Choroid plexus epithelial cell (primary cell): ENCODE results near the gene DPCD.

ENCODE experiments used
- DNase-seq: peaks from one replicate; pipeline ENCODE4 v3.0.0-alpha.2; 2010; ENCODE audit warnings: low read depth
- H3K4me3 ChIP-seq: 2 replicates; pipeline ENCODE4 v1.5.1; 2011; ENCODE audit warnings: low read depth, mild to moderate bottlenecking, control low read depth, low read length, moderate library complexity
- TF ChIP-seq, protein P1 (sequence below): conservative IDR thresholded peaks from 2 replicates; pipeline ENCODE4 v1.5.1; 2011; ENCODE audit warnings: low read depth, mild to moderate bottlenecking, control low read depth, inconsistent platforms, low read length, moderate library complexity

Gene DPCD

DNA sequence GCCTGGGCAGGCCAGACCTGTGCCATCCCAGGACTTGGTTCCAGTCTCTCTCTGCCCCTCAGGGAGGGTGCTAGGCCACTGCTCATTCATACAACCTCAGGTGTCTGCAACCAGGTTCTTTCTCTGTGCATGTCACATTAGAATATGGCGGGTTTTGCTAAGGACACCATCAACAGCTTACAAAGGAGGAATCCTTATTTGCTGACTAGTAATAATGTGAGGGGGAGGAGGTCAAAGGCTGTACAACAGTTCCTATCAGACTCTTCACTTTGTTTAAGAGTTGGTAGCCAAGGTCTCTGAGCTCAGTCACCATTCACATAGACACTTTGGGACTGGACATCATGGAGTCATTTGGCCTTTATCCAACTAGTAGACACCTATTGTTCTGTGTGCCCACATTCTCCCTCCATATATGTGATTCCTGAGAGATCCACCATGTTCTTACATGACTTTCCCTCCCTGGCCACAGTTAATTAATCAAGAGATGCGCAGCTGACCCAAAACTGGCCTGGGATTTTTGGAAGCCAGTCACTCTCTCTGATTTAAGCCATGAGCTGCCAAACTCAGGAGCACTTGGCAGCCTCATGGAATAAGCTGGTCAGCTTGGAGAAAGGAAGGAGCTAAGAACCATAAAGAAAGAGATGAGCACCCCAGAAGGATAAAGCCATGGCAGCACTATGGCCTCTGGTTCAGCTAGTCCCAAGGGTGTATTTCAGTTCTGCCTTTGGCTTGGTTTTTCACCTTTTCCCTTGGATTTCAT lies 51.2 kb downstream of the DPCD start:
- DNase-seq, result no peak
- TF ChIP-seq, protein P1, sequence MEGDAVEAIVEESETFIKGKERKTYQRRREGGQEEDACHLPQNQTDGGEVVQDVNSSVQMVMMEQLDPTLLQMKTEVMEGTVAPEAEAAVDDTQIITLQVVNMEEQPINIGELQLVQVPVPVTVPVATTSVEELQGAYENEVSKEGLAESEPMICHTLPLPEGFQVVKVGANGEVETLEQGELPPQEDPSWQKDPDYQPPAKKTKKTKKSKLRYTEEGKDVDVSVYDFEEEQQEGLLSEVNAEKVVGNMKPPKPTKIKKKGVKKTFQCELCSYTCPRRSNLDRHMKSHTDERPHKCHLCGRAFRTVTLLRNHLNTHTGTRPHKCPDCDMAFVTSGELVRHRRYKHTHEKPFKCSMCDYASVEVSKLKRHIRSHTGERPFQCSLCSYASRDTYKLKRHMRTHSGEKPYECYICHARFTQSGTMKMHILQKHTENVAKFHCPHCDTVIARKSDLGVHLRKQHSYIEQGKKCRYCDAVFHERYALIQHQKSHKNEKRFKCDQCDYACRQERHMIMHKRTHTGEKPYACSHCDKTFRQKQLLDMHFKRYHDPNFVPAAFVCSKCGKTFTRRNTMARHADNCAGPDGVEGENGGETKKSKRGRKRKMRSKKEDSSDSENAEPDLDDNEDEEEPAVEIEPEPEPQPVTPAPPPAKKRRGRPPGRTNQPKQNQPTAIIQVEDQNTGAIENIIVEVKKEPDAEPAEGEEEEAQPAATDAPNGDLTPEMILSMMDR, result no peak
- H3K4me3 ChIP-seq, result no peak overlapping the region

DNA sequence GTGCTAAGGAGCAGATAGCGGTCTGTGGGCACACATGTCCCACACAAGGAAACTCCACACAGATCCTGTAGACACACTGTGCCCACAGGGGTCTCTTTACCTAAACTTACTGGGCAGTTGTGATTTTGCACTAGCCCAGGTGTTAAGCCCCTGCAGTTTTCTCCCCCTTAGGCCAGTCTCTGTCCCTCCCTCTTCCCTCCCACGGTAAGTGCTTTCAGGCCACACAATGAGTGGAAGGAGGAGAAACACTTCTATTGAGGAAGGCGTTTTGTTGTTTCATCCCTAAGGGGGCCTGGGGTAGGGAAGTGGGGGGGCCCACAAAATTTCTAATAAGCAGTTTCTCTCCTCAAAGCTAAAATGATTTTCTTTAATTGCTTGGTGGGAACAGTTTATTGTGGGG lies 55.4 kb downstream of the DPCD start:
- DNase-seq, result no peak
- TF ChIP-seq, protein P1, result no peak
- no peak overlapping the region for H3K4me3 ChIP-seq

DNA sequence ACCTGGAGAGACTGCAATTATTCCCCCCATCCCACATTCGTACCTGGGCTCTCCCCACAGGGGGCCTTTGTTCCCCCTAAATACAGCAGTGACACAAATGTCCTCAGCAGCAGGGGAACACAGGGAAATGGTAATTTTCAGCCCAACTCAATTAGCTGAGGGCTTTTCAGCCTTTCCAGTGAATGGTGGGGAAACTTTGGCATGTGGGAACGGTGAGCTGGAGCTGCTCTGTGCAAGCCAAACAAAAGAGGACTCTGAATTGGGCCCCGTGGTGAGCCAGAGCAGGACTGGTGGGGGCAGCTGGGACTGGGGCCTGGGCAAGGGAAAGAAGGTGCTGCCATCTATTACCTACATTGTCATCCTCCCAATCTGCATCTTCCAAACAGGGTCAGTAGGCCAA lies 55.9 kb downstream of the DPCD start:
- no peak overlapping the region for H3K4me3 ChIP-seq
- TF ChIP-seq, protein P1, result no peak
- no peak for DNase-seq

DNA sequence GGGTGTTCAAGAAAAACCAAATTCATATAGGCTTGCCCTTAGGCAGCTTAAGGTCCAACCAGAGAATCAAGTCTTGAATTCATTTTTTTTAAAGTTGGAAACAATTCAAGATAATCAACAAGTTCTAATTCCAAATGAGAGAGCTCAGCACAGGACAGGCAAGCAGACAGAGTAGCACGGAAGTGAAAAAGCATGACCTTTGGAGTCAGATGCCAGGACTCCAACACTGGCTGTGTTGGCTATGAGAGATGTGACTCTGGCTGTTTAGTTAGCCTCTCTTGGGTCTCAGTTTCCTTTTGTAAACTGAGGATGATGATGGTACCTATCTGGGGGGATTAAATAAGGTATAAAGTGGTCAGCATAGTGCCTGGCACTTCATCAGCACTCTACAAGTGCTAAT lies 57.5 kb downstream of the DPCD start:
- no peak for DNase-seq
- TF ChIP-seq, protein P1, result no peak
- H3K4me3 ChIP-seq, result no peak overlapping the region

DNA sequence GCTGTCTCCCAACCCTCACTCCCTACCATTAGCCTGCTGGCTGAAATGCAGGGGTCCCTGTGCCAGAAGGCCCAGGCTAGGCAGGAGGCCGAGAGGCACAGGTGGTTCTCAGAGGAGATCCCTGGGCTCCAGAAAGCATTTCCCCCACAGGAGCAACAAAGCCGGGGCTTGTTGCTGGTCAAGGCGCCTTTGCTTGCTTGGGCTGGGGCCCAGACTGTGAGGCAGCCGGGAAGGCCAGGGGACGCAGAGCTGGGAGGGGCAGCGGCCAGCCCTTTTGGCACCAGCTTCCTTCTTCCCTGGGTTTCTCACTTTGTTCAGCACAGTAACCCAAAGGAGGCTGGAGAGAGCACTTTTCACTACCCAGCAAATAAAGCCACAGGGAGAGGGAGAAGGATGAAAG lies 58.2 kb downstream of the DPCD start:
- no peak for DNase-seq
- TF ChIP-seq, protein P1, result no peak
- H3K4me3 ChIP-seq, result no peak overlapping the region

DNA sequence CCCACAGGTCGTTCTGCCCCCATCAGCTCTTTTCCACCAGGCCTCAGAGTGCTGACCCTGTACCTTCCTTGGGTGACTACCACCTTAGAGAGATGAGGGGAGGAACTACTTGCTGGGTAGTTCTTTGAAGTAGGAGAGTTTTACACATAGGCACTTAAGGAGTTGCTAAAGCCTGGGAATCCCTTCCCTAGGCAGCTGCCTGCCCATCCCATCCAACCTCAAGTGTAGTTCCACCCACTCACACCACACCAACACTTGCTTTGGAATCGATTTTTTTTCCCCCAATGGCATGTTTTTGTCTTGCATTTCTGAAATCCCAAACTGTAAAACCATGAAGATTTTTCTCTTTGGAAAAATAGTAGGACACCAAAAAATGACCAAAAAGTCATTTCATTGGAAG lies 59.1 kb downstream of the DPCD start:
- TF ChIP-seq, protein P1, result no peak
- no peak for DNase-seq
- no peak overlapping the region for H3K4me3 ChIP-seq

DNA sequence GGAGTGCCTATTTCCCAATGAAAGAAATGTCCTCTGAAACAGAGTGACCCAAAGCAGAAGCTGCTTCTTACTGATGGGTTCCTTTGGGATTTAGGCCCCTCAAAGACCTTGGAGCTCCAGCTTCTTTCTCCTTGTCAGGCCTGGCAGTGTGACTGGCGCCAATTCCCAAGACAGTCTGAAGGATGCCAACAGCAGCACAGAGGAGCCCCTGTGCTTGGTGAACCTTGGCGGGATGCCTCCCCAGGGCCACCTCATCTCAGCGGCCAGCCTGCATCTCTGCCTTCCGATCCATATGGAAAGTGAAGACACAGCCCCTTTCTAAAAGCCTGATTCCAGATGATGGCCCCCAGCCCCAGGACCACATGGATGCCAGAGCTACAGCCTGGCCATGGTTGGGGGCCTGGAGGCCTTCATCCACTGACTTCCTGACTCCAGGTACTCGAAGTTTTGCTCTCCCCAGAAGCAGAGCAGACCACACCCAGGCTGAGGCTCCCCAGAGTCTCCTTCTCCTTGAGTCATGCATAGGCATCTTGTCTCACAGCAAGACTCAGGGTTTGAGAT lies 61.5 kb downstream of the DPCD start:
- TF ChIP-seq, protein P1, result no peak
- no peak for DNase-seq
- H3K4me3 ChIP-seq, result no peak overlapping the region
